ENCODE results near the gene NLGN3.

GRCh38 chrX:71167031-71167781, 22.6 kb downstream of the NLGN3 start:
- TF ChIP-seq CTCF (IDR thresholded peaks at IDR 0.05): no peak
- no peak for TF ChIP-seq POLR2A (IDR thresholded peaks at IDR 0.05)
